WERI-Rb-1 (cell line): ENCODE results near the gene STRN3.

ENCODE experiments used
- DNase-seq: peaks from one replicate; pipeline ENCODE4 v3.0.0-alpha.2; 2020
- H3K27ac ChIP-seq: fragments of 250-450 bp; sonication (Bioruptor Pico); 2 replicates; pipeline ENCODE4 v1.5.1; 2020; ENCODE audit warnings: mild to moderate bottlenecking, moderate library complexity
- H3K27me3 ChIP-seq: fragments of 250-450 bp; sonication (Bioruptor Pico); 2 replicates; pipeline ENCODE4 v1.5.1; 2021; ENCODE audit warnings: mild to moderate bottlenecking, low read depth, moderate library complexity; ENCODE audit not compliant: insufficient read depth, severe bottlenecking
- H3K36me3 ChIP-seq: fragments of 250-450 bp; sonication (Bioruptor Pico); 2 replicates; pipeline ENCODE4 v1.5.1; 2020; ENCODE audit warnings: mild to moderate bottlenecking, moderate library complexity
- H3K4me3 ChIP-seq: 2 replicates; pipeline ENCODE4 v1.5.1; 2011; ENCODE audit warnings: low read depth, mild to moderate bottlenecking, control low read depth, low read length
- H3K9me3 ChIP-seq: fragments of 250-450 bp; sonication (Bioruptor Pico); 2 replicates; pipeline ENCODE4 v1.5.1; 2021; ENCODE audit warnings: mild to moderate bottlenecking, moderate library complexity; ENCODE audit not compliant: severe bottlenecking
- CTCF ChIP-seq: IDR thresholded peaks from 2 replicates; pipeline ENCODE4 v1.5.1; 2011; ENCODE audit warnings: low read depth, mild to moderate bottlenecking, control low read depth, inconsistent platforms, low read length

Gene STRN3

DNA sequence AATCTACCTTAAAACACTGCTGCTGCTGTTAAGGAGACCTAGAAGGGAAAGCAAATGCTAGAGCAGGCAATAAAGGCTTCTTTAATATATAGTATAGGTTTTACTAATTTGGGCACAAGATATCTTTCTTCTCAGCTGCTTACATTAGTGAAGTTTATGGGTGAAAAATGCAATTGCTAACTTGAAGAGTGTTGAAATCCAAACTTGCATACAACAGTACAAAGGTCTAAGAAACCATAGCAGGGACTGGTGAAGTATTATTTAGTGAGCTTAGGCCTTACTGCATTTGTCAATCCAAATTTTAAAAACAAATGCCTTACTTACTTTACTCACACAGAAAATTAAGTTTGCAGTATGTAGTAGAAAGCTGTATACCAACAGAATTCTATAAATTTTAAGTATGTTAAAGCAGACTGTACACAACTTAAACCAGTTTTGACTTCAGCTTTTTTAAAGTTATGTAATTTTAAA is 2.1 kb downstream of the STRN3 start:
- H3K27me3 ChIP-seq: no peaks in the 10 kb centered on the region
- H3K36me3 ChIP-seq: peaks cover 27% of the 10 kb centered on the region
- no peak for DNase-seq
- no peak overlapping the region for H3K4me3 ChIP-seq
- TF ChIP-seq CTCF: no peak
- H3K9me3 ChIP-seq: no peaks in the 10 kb centered on the region
- H3K27ac ChIP-seq: no peak overlapping the region

GRCh38 chr14:31022386-31022785 is 3.8 kb downstream of the STRN3 start:
- no peak for TF ChIP-seq CTCF
- Histone ChIP-seq H3K4me3 (no peak overlapping the region), H3K27ac (no peak overlapping the region), H3K36me3 (peaks cover 33% of the 10 kb centered on the region), H3K9me3 (no peaks in the 10 kb centered on the region), H3K27me3 (no peaks in the 10 kb centered on the region)
- no peak for DNase-seq

GRCh38 chr14:31021576-31021949 is 4.6 kb downstream of the STRN3 start:
- H3K4me3 ChIP-seq: no peak overlapping the region
- H3K27me3 ChIP-seq: no peaks in the 10 kb centered on the region

GRCh38 chr14:31020834-31021575 is 5.2 kb downstream of the STRN3 start:
- TF ChIP-seq CTCF: no peak
- DNase-seq: no peak
- Histone ChIP-seq H3K9me3 (no peaks in the 10 kb centered on the region), H3K4me3 (no peak overlapping the region), H3K36me3 (peaks cover 32% of the 10 kb centered on the region), H3K27me3 (no peaks in the 10 kb centered on the region), H3K27ac (no peak overlapping the region)

More at GRCh38 chr14:31021576-31021949, 4.6 kb downstream of the STRN3 start:
- Histone ChIP-seq H3K27ac (no peak overlapping the region), H3K36me3 (peaks cover 33% of the 10 kb centered on the region), H3K9me3 (no peaks in the 10 kb centered on the region)
- no peak for TF ChIP-seq CTCF
- no peak for DNase-seq

DNA sequence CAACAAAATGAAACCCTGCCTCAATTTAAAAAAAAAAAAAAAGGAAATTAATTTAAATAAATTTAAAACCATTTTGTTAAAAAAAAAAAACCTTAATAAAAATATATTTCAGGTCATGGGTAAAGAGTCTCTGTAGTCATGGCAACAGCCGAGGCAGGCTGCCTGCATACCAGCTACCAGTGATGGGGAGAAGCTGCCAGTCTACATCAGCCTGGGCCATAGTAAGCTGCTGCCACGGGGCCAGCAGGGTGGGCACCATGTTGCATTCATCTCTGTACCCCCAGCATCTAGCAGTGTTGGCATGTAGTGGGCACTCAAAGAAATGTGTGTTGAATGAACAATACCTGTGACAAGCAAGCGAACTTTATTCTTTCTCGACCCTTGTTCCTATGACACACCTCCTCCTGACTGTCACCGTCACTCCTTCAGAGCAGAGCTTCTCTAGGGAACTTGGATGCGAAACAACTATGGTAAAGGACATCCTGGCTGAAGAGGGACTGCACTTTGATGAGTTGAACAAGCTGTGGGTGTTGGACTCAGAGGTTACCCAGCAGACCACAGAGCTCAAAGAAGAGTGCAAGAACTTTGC is 8.0 kb downstream of the STRN3 start:
- DNase-seq: no peak
- H3K9me3 ChIP-seq: no peaks in the 10 kb centered on the region
- no peaks in the 10 kb centered on the region for H3K27me3 ChIP-seq
- peaks cover 23% of the 10 kb centered on the region for H3K36me3 ChIP-seq
- no peak for TF ChIP-seq CTCF
- no peak overlapping the region for H3K27ac ChIP-seq
- H3K4me3 ChIP-seq: no peak overlapping the region
